Body of pancreas (tissue), 4 donors: ENCODE results near the gene CEP128.

ENCODE experiments used
- CTCF ChIP-seq, 7 experiments: fragments of 450-650 bp in 4 of 7; fragments of 200-600 bp in 3 of 7; sonication (generic) in 3 of 7; IDR thresholded peaks; one replicate each; pipeline ENCODE4 v1.5.1; 2016 to 2019; ENCODE audit warnings: antibody characterized with exemption in 7 of 7
- POLR2A ChIP-seq, 3 donors: fragments of 450-650 bp; IDR thresholded peaks; one replicate each; pipeline ENCODE4 v1.6.1; 2016; ENCODE audit warnings: antibody characterized with exemption in 3 of 3, mild to moderate bottlenecking in 2 of 3

GRCh38 chr14:80519002-80519401 is 422.5 kb downstream of the CEP128 start:
- TF ChIP-seq POLR2A (IDR thresholded peaks at IDR 0.05) (no peak), CTCF (IDR thresholded peaks at IDR 0.05) (no peak)
